H1 (cell line): Measurements from ENCODE around the gene DCANP1. TPM values are rescaled to one million over a fixed set of nuclear protein-coding genes. Genes with fewer than 3 reads are reported as not detected.

Experiments used
- CBX8 ChIP-seq: fragments of 300-800, 300-1000 bp; sonication (generic); IDR thresholded peaks from 2 replicates; pipeline ENCODE4 v1.7.1; 2016; ENCODE audit warnings: low read depth, low read length, borderline replicate concordance
- CTCF ChIP-seq, 3 experiments: IDR thresholded peaks; 1 replicate in 2 of 3; 2 replicates in 1 of 3; pipeline versions ENCODE4 v1.5.1 to v1.6.1; 2011; ENCODE audit warnings: low read length in 3 of 3, mild to moderate bottlenecking in 3 of 3, inconsistent platforms in 2 of 3, low read depth in 1 of 3, moderate library complexity in 1 of 3; ENCODE audit not compliant: insufficient read depth in 1 of 3; ENCODE audit errors: control extremely low read depth in 1 of 3
- SAP30 ChIP-seq: fragments of 300-600 bp; sonication (generic); IDR thresholded peaks from 2 replicates; pipeline ENCODE4 v1.7.1; 2012; ENCODE audit warnings: low read length, moderate library complexity, mild to moderate bottlenecking, inconsistent platforms; ENCODE audit not compliant: insufficient read depth, insufficient replicate concordance
- polyA plus RNA-seq, 7 experiments: library from polyadenylated mRNA; depleted of rRNA in 3 of 7; stranded (reverse) in 5 of 7; unstranded in 2 of 7; fragments of >200 nt in 5 of 7; fragments of 200-250 nt in 2 of 7; gene quantifications; 1 replicate in 5 of 7; 2 replicates in 1 of 7; 4 replicates in 1 of 7; pipeline versions ENCODE4 v1.2.1 to v1.2.3, GENCODE V29; 2011 to 2013; ENCODE audit warnings: missing spikeins in 2 of 7, mixed read lengths in 2 of 7
- total RNA-seq: library from RNA; stranded (reverse); fragmentation: NEBNext Ultra II Directional; extraction: Animal tissue kit (Norgen Biotek cat#: 25700); gene quantifications from 2 replicates; pipeline ENCODE4 v1.2.1, GENCODE V29; 2021
- TF ChIP-seq, protein P1 (sequence below): fragments of 300-600 bp; sonication (generic); IDR thresholded peaks from 2 replicates; pipeline ENCODE4 v1.7.1; 2012; ENCODE audit warnings: low read length, moderate library complexity, mild to moderate bottlenecking, inconsistent platforms; ENCODE audit not compliant: insufficient replicate concordance

DCANP1 gene
- total and polyA plus RNA-seq, 2 of the 8 experiments (the other 6 are each of a cell fraction or from before 2014, with no cell fraction given), result not detected

DNA sequence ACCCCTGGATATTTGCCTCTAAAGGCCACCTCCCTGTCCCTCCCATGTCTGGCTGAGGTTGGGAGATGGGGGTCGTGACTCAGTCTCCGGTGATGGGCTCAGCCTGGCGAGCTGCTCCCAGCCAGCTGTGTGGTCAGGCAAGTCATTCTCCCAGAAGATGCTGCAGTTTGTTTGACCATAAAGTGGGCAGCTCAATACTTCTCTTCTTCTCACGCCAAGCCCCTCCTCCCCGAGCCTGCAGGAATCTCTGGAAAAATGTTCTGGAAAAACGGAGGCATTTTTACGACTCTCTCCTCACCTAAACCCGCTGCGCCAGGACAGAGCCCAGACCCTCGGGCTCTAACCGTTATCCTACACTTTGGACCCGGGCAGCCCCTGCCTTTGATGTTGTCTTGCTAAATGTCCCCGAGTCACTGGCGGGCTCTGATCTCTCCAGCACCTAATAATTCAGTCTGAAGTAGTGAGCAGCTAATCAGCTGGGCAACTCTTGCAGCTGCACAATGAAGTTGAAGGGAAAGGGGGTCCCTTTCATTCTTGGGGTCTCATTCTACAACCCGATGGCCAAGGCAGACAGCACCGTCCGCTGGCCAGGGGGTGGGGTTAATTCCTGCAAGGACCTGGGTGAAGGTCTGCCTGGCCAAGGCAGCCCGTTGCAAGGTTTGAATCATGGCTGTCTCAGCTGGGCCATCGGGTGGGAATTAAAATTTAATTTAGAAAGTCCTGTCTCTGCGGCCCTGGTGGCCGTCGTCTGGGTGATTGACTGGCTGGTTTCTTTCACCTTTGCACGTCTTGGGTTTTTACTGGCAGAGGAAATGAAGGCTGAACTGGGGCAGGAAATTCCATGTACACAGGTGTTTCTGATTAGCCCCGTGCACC lies 12.3 kb downstream of the DCANP1 start (continued):
- TF ChIP-seq, protein P1, sequence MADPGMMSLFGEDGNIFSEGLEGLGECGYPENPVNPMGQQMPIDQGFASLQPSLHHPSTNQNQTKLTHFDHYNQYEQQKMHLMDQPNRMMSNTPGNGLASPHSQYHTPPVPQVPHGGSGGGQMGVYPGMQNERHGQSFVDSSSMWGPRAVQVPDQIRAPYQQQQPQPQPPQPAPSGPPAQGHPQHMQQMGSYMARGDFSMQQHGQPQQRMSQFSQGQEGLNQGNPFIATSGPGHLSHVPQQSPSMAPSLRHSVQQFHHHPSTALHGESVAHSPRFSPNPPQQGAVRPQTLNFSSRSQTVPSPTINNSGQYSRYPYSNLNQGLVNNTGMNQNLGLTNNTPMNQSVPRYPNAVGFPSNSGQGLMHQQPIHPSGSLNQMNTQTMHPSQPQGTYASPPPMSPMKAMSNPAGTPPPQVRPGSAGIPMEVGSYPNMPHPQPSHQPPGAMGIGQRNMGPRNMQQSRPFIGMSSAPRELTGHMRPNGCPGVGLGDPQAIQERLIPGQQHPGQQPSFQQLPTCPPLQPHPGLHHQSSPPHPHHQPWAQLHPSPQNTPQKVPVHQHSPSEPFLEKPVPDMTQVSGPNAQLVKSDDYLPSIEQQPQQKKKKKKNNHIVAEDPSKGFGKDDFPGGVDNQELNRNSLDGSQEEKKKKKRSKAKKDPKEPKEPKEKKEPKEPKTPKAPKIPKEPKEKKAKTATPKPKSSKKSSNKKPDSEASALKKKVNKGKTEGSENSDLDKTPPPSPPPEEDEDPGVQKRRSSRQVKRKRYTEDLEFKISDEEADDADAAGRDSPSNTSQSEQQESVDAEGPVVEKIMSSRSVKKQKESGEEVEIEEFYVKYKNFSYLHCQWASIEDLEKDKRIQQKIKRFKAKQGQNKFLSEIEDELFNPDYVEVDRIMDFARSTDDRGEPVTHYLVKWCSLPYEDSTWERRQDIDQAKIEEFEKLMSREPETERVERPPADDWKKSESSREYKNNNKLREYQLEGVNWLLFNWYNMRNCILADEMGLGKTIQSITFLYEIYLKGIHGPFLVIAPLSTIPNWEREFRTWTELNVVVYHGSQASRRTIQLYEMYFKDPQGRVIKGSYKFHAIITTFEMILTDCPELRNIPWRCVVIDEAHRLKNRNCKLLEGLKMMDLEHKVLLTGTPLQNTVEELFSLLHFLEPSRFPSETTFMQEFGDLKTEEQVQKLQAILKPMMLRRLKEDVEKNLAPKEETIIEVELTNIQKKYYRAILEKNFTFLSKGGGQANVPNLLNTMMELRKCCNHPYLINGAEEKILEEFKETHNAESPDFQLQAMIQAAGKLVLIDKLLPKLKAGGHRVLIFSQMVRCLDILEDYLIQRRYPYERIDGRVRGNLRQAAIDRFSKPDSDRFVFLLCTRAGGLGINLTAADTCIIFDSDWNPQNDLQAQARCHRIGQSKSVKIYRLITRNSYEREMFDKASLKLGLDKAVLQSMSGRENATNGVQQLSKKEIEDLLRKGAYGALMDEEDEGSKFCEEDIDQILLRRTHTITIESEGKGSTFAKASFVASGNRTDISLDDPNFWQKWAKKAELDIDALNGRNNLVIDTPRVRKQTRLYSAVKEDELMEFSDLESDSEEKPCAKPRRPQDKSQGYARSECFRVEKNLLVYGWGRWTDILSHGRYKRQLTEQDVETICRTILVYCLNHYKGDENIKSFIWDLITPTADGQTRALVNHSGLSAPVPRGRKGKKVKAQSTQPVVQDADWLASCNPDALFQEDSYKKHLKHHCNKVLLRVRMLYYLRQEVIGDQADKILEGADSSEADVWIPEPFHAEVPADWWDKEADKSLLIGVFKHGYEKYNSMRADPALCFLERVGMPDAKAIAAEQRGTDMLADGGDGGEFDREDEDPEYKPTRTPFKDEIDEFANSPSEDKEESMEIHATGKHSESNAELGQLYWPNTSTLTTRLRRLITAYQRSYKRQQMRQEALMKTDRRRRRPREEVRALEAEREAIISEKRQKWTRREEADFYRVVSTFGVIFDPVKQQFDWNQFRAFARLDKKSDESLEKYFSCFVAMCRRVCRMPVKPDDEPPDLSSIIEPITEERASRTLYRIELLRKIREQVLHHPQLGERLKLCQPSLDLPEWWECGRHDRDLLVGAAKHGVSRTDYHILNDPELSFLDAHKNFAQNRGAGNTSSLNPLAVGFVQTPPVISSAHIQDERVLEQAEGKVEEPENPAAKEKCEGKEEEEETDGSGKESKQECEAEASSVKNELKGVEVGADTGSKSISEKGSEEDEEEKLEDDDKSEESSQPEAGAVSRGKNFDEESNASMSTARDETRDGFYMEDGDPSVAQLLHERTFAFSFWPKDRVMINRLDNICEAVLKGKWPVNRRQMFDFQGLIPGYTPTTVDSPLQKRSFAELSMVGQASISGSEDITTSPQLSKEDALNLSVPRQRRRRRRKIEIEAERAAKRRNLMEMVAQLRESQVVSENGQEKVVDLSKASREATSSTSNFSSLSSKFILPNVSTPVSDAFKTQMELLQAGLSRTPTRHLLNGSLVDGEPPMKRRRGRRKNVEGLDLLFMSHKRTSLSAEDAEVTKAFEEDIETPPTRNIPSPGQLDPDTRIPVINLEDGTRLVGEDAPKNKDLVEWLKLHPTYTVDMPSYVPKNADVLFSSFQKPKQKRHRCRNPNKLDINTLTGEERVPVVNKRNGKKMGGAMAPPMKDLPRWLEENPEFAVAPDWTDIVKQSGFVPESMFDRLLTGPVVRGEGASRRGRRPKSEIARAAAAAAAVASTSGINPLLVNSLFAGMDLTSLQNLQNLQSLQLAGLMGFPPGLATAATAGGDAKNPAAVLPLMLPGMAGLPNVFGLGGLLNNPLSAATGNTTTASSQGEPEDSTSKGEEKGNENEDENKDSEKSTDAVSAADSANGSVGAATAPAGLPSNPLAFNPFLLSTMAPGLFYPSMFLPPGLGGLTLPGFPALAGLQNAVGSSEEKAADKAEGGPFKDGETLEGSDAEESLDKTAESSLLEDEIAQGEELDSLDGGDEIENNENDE, result no peak
- no peak for TF ChIP-seq CTCF (IDR thresholded peaks at IDR 0.05; ENCODE audit: control extremely low read depth in 1 of 3, insufficient read depth in 1 of 3, low read depth in 1 of 3, low read length in 3 of 3)
- TF ChIP-seq SAP30, result no peak
- TF ChIP-seq CBX8, result no peak
